ENCODE measurements around the gene MMP26.

- TF ChIP-seq GATA2 (IDR thresholded peaks at IDR 0.05; ENCODE audit: low read depth, low read length): no peak
- TF ChIP-seq GATA3 (IDR thresholded peaks at IDR 0.05; ENCODE audit: low read depth, low read length): no peak
Observed at GRCh38 chr11:4748438-4748837, 43.9 kb downstream of the MMP26 start.
